Skeletal muscle tissue (tissue), 5 donors: ENCODE results near the gene CACNG6. TPM values are rescaled to one million over a fixed set of nuclear protein-coding genes. Genes with fewer than 3 reads are reported as not detected.
"Not testable (repeated sequence)": the region's sequence is repeated elsewhere in the genome, so short reads cannot be mapped to it uniquely, and the experiment has no call there.

Source experiments
- H3K27ac ChIP-seq: one replicate; pipeline ENCODE4 v1.7.0; 2013; ENCODE audit warnings: mild to moderate bottlenecking, low read depth, low read length, inconsistent platforms
- H3K27me3 ChIP-seq, 3 donors: one replicate each; pipeline ENCODE4 v1.7.0; 2013; ENCODE audit warnings: low read length in 3 of 3; ENCODE audit not compliant: control insufficient read depth in 3 of 3, insufficient read depth in 3 of 3
- H3K36me3 ChIP-seq, 3 donors: one replicate each; pipeline ENCODE4 v1.7.0; 2013; ENCODE audit warnings: low read length in 3 of 3; ENCODE audit not compliant: control insufficient read depth in 3 of 3, insufficient read depth in 3 of 3
- H3K4me1 ChIP-seq, 3 donors: one replicate each; pipeline ENCODE4 v1.7.0; 2013; ENCODE audit warnings: low read length in 3 of 3, mild to moderate bottlenecking in 3 of 3; ENCODE audit not compliant: control insufficient read depth in 3 of 3, insufficient read depth in 3 of 3
- H3K4me3 ChIP-seq, 3 donors: one replicate each; pipeline ENCODE4 v1.7.0; 2013; ENCODE audit warnings: low read length in 3 of 3
- H3K9ac ChIP-seq, 3 donors: one replicate each; pipeline ENCODE4 v1.7.0; 2013; ENCODE audit warnings: low read length in 3 of 3, mild to moderate bottlenecking in 3 of 3, moderate library complexity in 2 of 3, low read depth in 1 of 3
- H3K9me3 ChIP-seq, 3 donors: one replicate each; pipeline ENCODE4 v1.7.0; 2013; ENCODE audit warnings: low read length in 3 of 3; ENCODE audit not compliant: control insufficient read depth in 3 of 3
- small RNA-seq: library from RNA; depleted of rRNA; stranded (forward); fragments of <200 nt; gene quantifications from one replicate; pipeline ENCODE3, GENCODE V24; 2014
- total RNA-seq: library from RNA; depleted of rRNA; stranded (reverse); fragments of >200 nt; gene quantifications from one replicate; pipeline ENCODE4 v1.2.3, GENCODE V29; 2014
- donor health status: Osteomylitis.

The CACNG6 gene
- total RNA-seq, 1 donor from 2014 or later: 17.7 TPM

- no peak overlapping the region for H3K27ac ChIP-seq
- H3K36me3 ChIP-seq: no peaks in the 10 kb centered on the region
- no peaks in the 10 kb centered on the region for H3K9me3 ChIP-seq
- no peaks in the 10 kb centered on the region for H3K4me1 ChIP-seq
- H3K9ac ChIP-seq: no peak overlapping the region
- peaks cover 6 to 7% (median 7%) of the 10 kb centered on the region in 3 donors for H3K27me3 ChIP-seq
- no peak overlapping the region for H3K4me3 ChIP-seq
These were observed 44.1 kb downstream of the CACNG6 start for GRCh38 chr19:54035215-54036178.

DNA sequence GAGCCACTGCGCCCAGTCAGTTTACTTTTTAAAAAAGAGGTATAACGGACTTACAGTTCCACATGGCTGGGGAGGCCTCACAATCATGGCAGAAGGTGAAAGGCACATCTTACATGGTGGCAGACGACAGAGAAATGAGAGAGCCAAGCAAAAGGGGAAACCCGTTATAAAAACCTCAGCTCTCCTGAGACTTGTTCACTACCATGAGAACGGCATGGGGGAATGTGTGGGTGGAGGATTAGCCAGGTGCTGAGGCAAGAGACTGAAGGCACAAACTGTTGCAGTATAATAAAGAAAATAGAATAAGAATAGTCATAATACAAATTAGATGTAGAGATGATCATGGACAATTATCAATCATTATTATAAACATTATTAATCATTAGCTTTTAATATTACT, 45.1 kb downstream of the CACNG6 start:
- H3K27me3 ChIP-seq, H3K27ac ChIP-seq, H3K36me3 ChIP-seq, H3K4me1 ChIP-seq, H3K9ac ChIP-seq, H3K9me3 ChIP-seq, H3K4me3 ChIP-seq: not testable (repeated sequence)

DNA sequence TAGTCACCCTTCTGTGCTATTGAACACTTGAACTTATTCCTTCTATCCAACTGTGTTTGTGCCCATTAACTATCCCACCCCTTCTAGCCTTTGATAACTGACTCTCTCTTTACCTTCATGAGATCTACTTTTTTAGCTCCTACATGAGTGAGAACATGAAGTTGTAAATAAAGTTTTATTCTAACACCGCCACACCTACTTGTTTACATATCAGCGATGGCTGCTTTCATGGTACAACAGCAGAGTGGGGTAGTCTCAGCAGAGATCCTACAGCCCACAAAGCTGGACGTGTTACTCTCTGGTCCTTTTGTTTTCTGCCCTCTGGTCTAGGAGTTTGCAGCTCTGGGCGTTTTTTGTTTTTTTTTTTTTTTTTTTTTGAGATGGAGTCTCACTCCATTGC, 48.6 kb downstream of the CACNG6 start:
- Histone ChIP-seq H3K27me3 (peaks cover 0 to 6% (median 4%) of the 10 kb centered on the region in 3 donors), H3K9me3 (no peaks in the 10 kb centered on the region), H3K36me3 (no peaks in the 10 kb centered on the region), H3K9ac (no peak overlapping the region), H3K4me3 (no peak overlapping the region), H3K4me1 (no peaks in the 10 kb centered on the region), H3K27ac (no peak overlapping the region)

GRCh38 chr19:54041969-54042606, 50.7 kb downstream of the CACNG6 start:
- Histone ChIP-seq H3K36me3 (no peaks in the 10 kb centered on the region), H3K27me3 (peaks cover 0 to 10% (median 3%) of the 10 kb centered on the region in 3 donors), H3K9ac (no peak overlapping the region), H3K4me1 (no peaks in the 10 kb centered on the region), H3K9me3 (no peaks in the 10 kb centered on the region), H3K4me3 (no peak overlapping the region), H3K27ac (no peak overlapping the region)

GRCh38 chr19:54042989-54043388, 51.6 kb downstream of the CACNG6 start:
- Histone ChIP-seq H3K4me3 (no peak overlapping the region), H3K4me1 (no peaks in the 10 kb centered on the region), H3K9ac (no peak overlapping the region), H3K27me3 (peaks cover 0 to 10% (median 3%) of the 10 kb centered on the region in 3 donors), H3K27ac (no peak overlapping the region), H3K36me3 (no peaks in the 10 kb centered on the region), H3K9me3 (no peaks in the 10 kb centered on the region)

- H3K36me3 ChIP-seq: no peaks in the 10 kb centered on the region
- H3K27me3 ChIP-seq: peaks cover 0 to 10% (median 3%) of the 10 kb centered on the region in 3 donors
These were observed 54.3 kb downstream of the CACNG6 start for GRCh38 chr19:54045771-54046170.

DNA sequence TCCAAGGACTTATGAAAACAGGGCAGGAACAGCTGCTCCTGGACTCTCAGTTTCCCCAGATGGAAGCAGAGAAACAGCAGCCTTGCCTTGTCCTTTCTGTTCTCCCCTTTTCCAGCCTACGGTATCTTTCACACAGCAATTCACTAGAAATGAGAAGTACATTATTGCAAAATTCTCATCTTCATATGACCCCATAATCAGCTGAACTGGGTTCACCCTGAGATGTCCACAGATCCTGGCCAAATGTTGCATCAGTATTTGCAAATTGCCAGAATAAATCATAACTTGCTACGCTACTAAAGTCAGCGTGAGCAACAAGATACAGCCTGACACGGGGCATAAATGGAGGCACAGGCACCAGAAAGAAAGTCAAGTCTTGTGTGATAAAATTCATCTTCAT, 56.2 kb downstream of the CACNG6 start:
- Histone ChIP-seq H3K27ac (no peak overlapping the region), H3K4me1 (no peaks in the 10 kb centered on the region), H3K9me3 (no peaks in the 10 kb centered on the region), H3K9ac (no peak overlapping the region), H3K36me3 (no peaks in the 10 kb centered on the region), H3K4me3 (no peak overlapping the region), H3K27me3 (peaks cover 0 to 10% (median 3%) of the 10 kb centered on the region in 3 donors)

More at GRCh38 chr19:54045771-54046170, 54.3 kb downstream of the CACNG6 start:
- H3K4me1 ChIP-seq: no peaks in the 10 kb centered on the region
- H3K27ac ChIP-seq: no peak overlapping the region
- H3K4me3 ChIP-seq: no peak overlapping the region
- H3K9ac ChIP-seq: no peak overlapping the region
- H3K9me3 ChIP-seq: no peaks in the 10 kb centered on the region

Small RNA genes lying within 50 kb of the gene (small RNA-seq; reads per million reads assigned to genes)
- gene AC012314.20: not detected

Other genes with a start within 250 kb of the CACNG6 start
- gene NLRP12, start 167.3 kb upstream of the CACNG6 start, total RNA-seq: 1.0 TPM
- gene MYADM, start 123.8 kb upstream of the CACNG6 start, total RNA-seq: 20.9 TPM
- gene PRKCG, start 109.4 kb upstream of the CACNG6 start, total RNA-seq: not detected
- gene CACNG7, start 82.4 kb upstream of the CACNG6 start, total RNA-seq: not detected
- under 0.01 TPM for gene CACNG8, start 28.7 kb upstream of the CACNG6 start, total RNA-seq
- not detected for gene VSTM1, start 72.3 kb downstream of the CACNG6 start, total RNA-seq
- gene TARM1, start 89.7 kb downstream of the CACNG6 start, total RNA-seq: not detected
- gene OSCAR, start 109.2 kb downstream of the CACNG6 start, total RNA-seq: 0.52 TPM
- gene NDUFA3, start 111.2 kb downstream of the CACNG6 start, total RNA-seq: 7.8 TPM
- gene TFPT, start 124.0 kb downstream of the CACNG6 start, total RNA-seq: 12.0 TPM
- 34.4 TPM for gene PRPF31, start 124.1 kb downstream of the CACNG6 start, total RNA-seq
- gene CNOT3, start 146.1 kb downstream of the CACNG6 start, total RNA-seq: 6.3 TPM
- gene LENG1, start 168.1 kb downstream of the CACNG6 start, total RNA-seq: 7.8 TPM
- 1.0 TPM for gene TMC4, start 181.5 kb downstream of the CACNG6 start, total RNA-seq
- gene MBOAT7, start 197.9 kb downstream of the CACNG6 start, total RNA-seq: 8.9 TPM
- 29.7 TPM for gene TSEN34, start 199.7 kb downstream of the CACNG6 start, total RNA-seq
- gene RPS9, start 209.2 kb downstream of the CACNG6 start, total RNA-seq: 4,630 TPM
- gene LILRB3, start 231.4 kb downstream of the CACNG6 start, total RNA-seq: 4.2 TPM